Measurements from ENCODE around the gene TNRC6C.
"Not testable (repeated sequence)": the region's sequence is repeated elsewhere in the genome, so short reads cannot be mapped to it uniquely, and the experiment has no call there.

The TNRC6C gene

GRCh38 chr17:77930780-77931768 lies 27.4 kb upstream of the TNRC6C start:
- DNase-seq (ENCODE audit: low spot score), result no peak

GRCh38 chr17:77933777-77934398 lies 24.6 kb upstream of the TNRC6C start:
- no peak for DNase-seq (ENCODE audit: low spot score)

GRCh38 chr17:77935121-77935571 lies 23.4 kb upstream of the TNRC6C start:
- DNase-seq (ENCODE audit: low spot score), result no peak

GRCh38 chr17:77935744-77936143 lies 22.8 kb upstream of the TNRC6C start:
- not testable (repeated sequence) for DNase-seq (ENCODE audit: low spot score)

- DNase-seq (ENCODE audit: low spot score), result no peak
These were observed 21.6 kb upstream of the TNRC6C start for GRCh38 chr17:77936881-77937280.

- no peak for DNase-seq (ENCODE audit: low spot score)
These were observed 17.5 kb upstream of the TNRC6C start for GRCh38 chr17:77941004-77941403.

GRCh38 chr17:77942112-77942988 lies 16.2 kb upstream of the TNRC6C start:
- DNase-seq (ENCODE audit: low spot score), result no peak

- no peak for DNase-seq (ENCODE audit: low spot score)
These were observed 14.5 kb upstream of the TNRC6C start for GRCh38 chr17:77943971-77944370.

GRCh38 chr17:77944390-77945222 lies 13.9 kb upstream of the TNRC6C start:
- DNase-seq (ENCODE audit: low spot score), result no peak

- no peak for DNase-seq (ENCODE audit: low spot score)
These were observed 11.4 kb upstream of the TNRC6C start for GRCh38 chr17:77946900-77947645.

GRCh38 chr17:77948690-77949114 lies 9.8 kb upstream of the TNRC6C start:
- no peak for DNase-seq (ENCODE audit: low spot score)

GRCh38 chr17:77951123-77951522 lies 7.4 kb upstream of the TNRC6C start:
- no peak for DNase-seq (ENCODE audit: low spot score)

- no peak for DNase-seq (ENCODE audit: low spot score)
These were observed 6.1 kb upstream of the TNRC6C start for GRCh38 chr17:77952368-77952767.

GRCh38 chr17:77957235-77957856 lies 1.2 kb upstream of the TNRC6C start:
- no peak for DNase-seq (ENCODE audit: low spot score)

- no peak for DNase-seq (ENCODE audit: low spot score)
These were observed 218 bp downstream of the TNRC6C start for GRCh38 chr17:77958716-77959125.

- peak; percentile 29 for DNase-seq (ENCODE audit: low spot score)
These were observed 823 bp downstream of the TNRC6C start for GRCh38 chr17:77959126-77959925.

- DNase-seq (ENCODE audit: low spot score), result peak; percentile 40
These were observed 1.5 kb downstream of the TNRC6C start for GRCh38 chr17:77959926-77960521.

GRCh38 chr17:77961741-77962140 lies 3.2 kb downstream of the TNRC6C start:
- no peak for DNase-seq (ENCODE audit: low spot score)

- DNase-seq (ENCODE audit: low spot score), result no peak
These were observed 3.8 kb downstream of the TNRC6C start for GRCh38 chr17:77962348-77962747.

Measured in CD4-positive, alpha-beta T cell treated with Interleukin-2 at 100 ng/mL for 4 hours (primary cell).